ENCODE measurements around the gene COCH. TPM values are rescaled to one million over a fixed set of nuclear protein-coding genes. Genes with fewer than 3 reads are reported as not detected.

Gene COCH
- total RNA-seq (2022; extraction: Qiagen RNA extraction), result 21.4 to 25.7 TPM (median 23.9 TPM) in 5 replicates

GRCh38 chr14:30874120-30874998, at the start of gene COCH:
Gene COCH, plus strand, starts transcription at chr14:30874559. Its CDS starts 380 bp downstream, at chr14:30874939.

Other genes with a start within 250 kb of the COCH start
- gene AP4S1, start 151.1 kb downstream of the COCH start, total RNA-seq (2022; extraction: Qiagen RNA extraction), result 8.3 to 11.3 TPM (median 9.3 TPM) in 5 replicates
- 14.9 to 19.0 TPM (median 17.8 TPM) in 5 replicates for gene STRN3, start 151.8 kb downstream of the COCH start, total RNA-seq (2022; extraction: Qiagen RNA extraction)